K562 (cell line): ENCODE data around the gene CNOT6L. TPM values are rescaled to one million over a fixed set of nuclear protein-coding genes. Genes with fewer than 3 reads are reported as not detected.

Experiments used
- ADNP ChIP-seq: fragments of 200-800 bp; sonication (Bioruptor generic); IDR thresholded peaks from 2 replicates; pipeline ENCODE4 v1.6.1; 2016; ENCODE audit warnings: missing genetic modification characterization, missing compliant biosample characterization
- ELK1 ChIP-seq: sonication (generic); formaldehyde crosslinking; IDR thresholded peaks from 2 replicates; pipeline ENCODE4 v1.8.1; 2022; ENCODE audit warnings: missing genetic modification reagents
- FIP1L1 ChIP-seq: fragments of 200-400 bp; formaldehyde crosslinking; IDR thresholded peaks from 2 replicates; pipeline ENCODE4 v1.6.1; 2018; ENCODE audit warnings: mild to moderate bottlenecking, low read depth, low read length; ENCODE audit not compliant: poor library complexity, severe bottlenecking
- FOXP1 ChIP-seq: sonication (generic); formaldehyde crosslinking; IDR thresholded peaks from 2 replicates; pipeline ENCODE4 v1.8.0; 2022; ENCODE audit warnings: mild to moderate bottlenecking, missing genetic modification reagents
- NFE2L1 ChIP-seq: fragments of 450-650 bp; IDR thresholded peaks from 2 replicates; pipeline ENCODE4 v1.6.1; 2016; ENCODE audit warnings: missing genetic modification characterization, low read depth, mild to moderate bottlenecking, missing compliant biosample characterization, moderate library complexity, borderline replicate concordance
- SMARCE1 ChIP-seq: fragments of 450-650 bp; IDR thresholded peaks from 2 replicates; pipeline ENCODE4 v1.7.1; 2016; ENCODE audit warnings: mild to moderate bottlenecking
- TCF3 ChIP-seq: sonication (generic); formaldehyde crosslinking; IDR thresholded peaks from 2 replicates; pipeline ENCODE4 v1.4.0; 2020; ENCODE audit warnings: mild to moderate bottlenecking, missing genetic modification reagents
- TEAD1 ChIP-seq, 2 experiments: fragments of 450-650 bp in 1 of 2; sonication (generic) in 1 of 2; formaldehyde crosslinking; IDR thresholded peaks; 2 replicates each; pipeline versions ENCODE4 v1.4.0 to v1.8.0; 2020 to 2022; ENCODE audit warnings: mild to moderate bottlenecking in 2 of 2, missing genetic modification reagents in 1 of 2
- TRIM28 ChIP-seq: fragments of 450-650 bp; IDR thresholded peaks from 2 replicates; pipeline ENCODE4 v1.6.1; 2017
- ZC3H11A ChIP-seq: IDR thresholded peaks from 2 replicates; pipeline ENCODE4 v1.6.1; 2012; ENCODE audit warnings: low read depth, low read length, improper control_type of control experiment
- ZC3H4 ChIP-seq: sonication (generic); formaldehyde crosslinking; IDR thresholded peaks from 2 replicates; pipeline ENCODE4 v1.9.0; 2021; ENCODE audit warnings: missing genetic modification reagents, borderline replicate concordance
- ZKSCAN1 ChIP-seq: fragments of 150-350 bp; IDR thresholded peaks from 2 replicates; pipeline ENCODE4 v1.6.1; 2016; ENCODE audit warnings: low read depth, low read length
- ZKSCAN3 ChIP-seq: fragments of 250-450 bp; sonication (Bioruptor Pico); IDR thresholded peaks from 2 replicates; pipeline ENCODE4 v1.4.0; 2020
- polyA plus RNA-seq, 8 experiments: library from polyadenylated mRNA; depleted of rRNA in 4 of 8; stranded (reverse) in 5 of 8; unstranded in 3 of 8; fragments of >200 nt; fragmentation: Nextera tagmentation in 2 of 8; fragmentation: Illumina TruSeq in 1 of 8; extraction: Ambion mirVana in 2 of 8; extraction: Trizol in 1 of 8; gene quantifications; 2 replicates each; pipeline versions ENCODE4 v1.2.1 to v1.2.3, GENCODE V29; 2011 to 2014; ENCODE audit warnings: inconsistent platforms in 1 of 8, missing spikeins in 1 of 8
- total RNA-seq, 7 experiments: library from RNA; depleted of rRNA in 6 of 7; stranded (reverse); fragments of >200 nt in 6 of 7; fragmentation: Illumina TruSeq in 2 of 7; extraction: Trizol in 2 of 7; gene quantifications; 2 replicates each; pipeline versions ENCODE4 v1.2.1 to v1.2.3, GENCODE V29; 2011 to 2021; ENCODE audit warnings: low replicate concordance in 1 of 7
- TF ChIP-seq, protein P1 (sequence below): sonication (generic); formaldehyde crosslinking; IDR thresholded peaks from 2 replicates; pipeline ENCODE4 v1.8.1; 2023; ENCODE audit warnings: mild to moderate bottlenecking, missing genetic modification reagents
- TF ChIP-seq, protein P2 (sequence below): fragments of 250-450 bp; sonication (Bioruptor Pico); IDR thresholded peaks from 2 replicates; pipeline ENCODE4 v1.5.0; 2022; ENCODE audit warnings: mild to moderate bottlenecking
- TF ChIP-seq, protein P3 (sequence below): fragments of 450-650 bp; formaldehyde crosslinking; IDR thresholded peaks from 2 replicates; pipeline ENCODE4 v1.4.0; 2020; ENCODE audit warnings: mild to moderate bottlenecking, mixed read lengths
- TF ChIP-seq, protein P4 (sequence below): fragments of 450-650 bp; formaldehyde crosslinking; IDR thresholded peaks from 2 replicates; pipeline ENCODE4 v1.4.0; 2020; ENCODE audit warnings: mild to moderate bottlenecking, moderate library complexity

Gene CNOT6L
- total and polyA plus RNA-seq, 9 of the 15 experiments (the other 6 are each of a cell fraction or from before 2014, with no cell fraction given) = 3.7 to 27.9 (median 6.5) TPM

DNA sequence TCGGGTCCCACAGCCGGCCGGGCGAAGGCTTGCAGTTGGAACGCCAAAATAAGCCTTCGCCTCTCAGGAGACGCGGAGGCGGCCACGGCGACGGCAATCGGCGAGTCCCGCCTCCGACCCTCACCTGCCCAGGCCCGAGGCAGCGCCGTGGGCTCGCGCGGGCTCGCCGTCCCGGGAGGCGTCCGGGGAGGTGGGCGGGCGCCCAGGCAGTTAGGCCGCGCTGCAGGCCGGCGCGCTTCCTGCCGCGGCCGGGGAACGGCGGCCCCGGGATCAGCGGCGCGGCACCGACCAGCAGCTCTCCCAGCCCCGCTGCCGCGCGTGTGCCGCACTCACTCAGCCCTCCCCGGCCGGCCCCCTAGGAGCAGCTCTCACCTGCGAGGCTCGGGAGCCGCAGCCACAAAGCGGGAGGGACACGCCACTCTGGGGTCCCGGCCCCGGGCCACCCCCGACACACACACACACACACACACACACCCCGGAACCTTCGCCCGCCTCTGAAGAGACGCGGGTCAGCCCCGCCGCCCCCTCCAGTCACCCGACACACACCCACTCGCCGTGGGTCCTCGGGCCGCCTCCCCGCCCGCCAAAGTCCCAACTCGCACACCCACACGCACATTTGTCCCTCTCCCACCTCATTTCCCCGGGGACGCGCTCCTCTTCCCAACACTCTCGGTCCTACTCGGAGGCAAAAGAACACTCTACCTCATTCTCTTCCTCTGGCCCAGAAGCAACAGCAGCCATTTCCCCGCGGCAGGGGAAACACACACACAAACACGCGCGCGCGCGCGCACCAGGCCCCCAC is at the start of gene CNOT6L (continued):
- TF ChIP-seq FIP1L1 (peak; percentile 42), SMARCE1 (0 out of 2 replicates have a peak, but pooled peaks have one; percentile 43), TEAD1 (CRISPR knock-in tag; IDR thresholded peaks at IDR 0.05) (no peak; a peak in 1 of 4 replicates), NFE2L1 (tag) (no peak), FOXP1 (CRISPR knock-in tag) (peak; percentile 45; the same call in 1 of the 2 replicates), ZC3H4 (CRISPR knock-in tag) (peak; percentile 81), TRIM28 (no peak), ELK1 (CRISPR knock-in tag) (no peak), ZKSCAN3 (CRISPR knock-in tag) (no peak), TCF3 (CRISPR knock-in tag) (no peak), ZC3H11A (no peak), ZKSCAN1 (no peak), ADNP (no peak)
- TF ChIP-seq, protein P1, sequence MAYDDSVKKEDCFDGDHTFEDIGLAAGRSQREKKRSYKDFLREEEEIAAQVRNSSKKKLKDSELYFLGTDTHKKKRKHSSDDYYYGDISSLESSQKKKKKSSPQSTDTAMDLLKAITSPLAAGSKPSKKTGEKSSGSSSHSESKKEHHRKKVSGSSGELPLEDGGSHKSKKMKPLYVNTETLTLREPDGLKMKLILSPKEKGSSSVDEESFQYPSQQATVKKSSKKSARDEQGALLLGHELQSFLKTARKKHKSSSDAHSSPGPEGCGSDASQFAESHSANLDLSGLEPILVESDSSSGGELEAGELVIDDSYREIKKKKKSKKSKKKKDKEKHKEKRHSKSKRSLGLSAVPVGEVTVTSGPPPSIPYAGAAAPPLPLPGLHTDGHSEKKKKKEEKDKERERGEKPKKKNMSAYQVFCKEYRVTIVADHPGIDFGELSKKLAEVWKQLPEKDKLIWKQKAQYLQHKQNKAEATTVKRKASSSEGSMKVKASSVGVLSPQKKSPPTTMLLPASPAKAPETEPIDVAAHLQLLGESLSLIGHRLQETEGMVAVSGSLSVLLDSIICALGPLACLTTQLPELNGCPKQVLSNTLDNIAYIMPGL (CRISPR knock-in tag) = no peak
- TF ChIP-seq, protein P2, sequence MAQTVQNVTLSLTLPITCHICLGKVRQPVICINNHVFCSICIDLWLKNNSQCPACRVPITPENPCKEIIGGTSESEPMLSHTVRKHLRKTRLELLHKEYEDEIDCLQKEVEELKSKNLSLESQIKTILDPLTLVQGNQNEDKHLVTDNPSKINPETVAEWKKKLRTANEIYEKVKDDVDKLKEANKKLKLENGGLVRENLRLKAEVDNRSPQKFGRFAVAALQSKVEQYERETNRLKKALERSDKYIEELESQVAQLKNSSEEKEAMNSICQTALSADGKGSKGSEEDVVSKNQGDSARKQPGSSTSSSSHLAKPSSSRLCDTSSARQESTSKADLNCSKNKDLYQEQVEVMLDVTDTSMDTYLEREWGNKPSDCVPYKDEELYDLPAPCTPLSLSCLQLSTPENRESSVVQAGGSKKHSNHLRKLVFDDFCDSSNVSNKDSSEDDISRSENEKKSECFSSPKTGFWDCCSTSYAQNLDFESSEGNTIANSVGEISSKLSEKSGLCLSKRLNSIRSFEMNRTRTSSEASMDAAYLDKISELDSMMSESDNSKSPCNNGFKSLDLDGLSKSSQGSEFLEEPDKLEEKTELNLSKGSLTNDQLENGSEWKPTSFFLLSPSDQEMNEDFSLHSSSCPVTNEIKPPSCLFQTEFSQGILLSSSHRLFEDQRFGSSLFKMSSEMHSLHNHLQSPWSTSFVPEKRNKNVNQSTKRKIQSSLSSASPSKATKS = no peak
- TF ChIP-seq, protein P3, sequence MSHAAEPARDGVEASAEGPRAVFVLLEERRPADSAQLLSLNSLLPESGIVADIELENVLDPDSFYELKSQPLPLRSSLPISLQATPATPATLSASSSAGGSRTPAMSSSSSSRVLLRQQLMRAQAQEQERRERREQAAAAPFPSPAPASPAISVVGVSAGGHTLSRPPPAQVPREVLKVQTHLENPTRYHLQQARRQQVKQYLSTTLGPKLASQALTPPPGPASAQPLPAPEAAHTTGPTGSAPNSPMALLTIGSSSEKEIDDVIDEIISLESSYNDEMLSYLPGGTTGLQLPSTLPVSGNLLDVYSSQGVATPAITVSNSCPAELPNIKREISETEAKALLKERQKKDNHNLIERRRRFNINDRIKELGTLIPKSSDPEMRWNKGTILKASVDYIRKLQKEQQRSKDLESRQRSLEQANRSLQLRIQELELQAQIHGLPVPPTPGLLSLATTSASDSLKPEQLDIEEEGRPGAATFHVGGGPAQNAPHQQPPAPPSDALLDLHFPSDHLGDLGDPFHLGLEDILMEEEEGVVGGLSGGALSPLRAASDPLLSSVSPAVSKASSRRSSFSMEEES = no peak
- TF ChIP-seq, protein P4, sequence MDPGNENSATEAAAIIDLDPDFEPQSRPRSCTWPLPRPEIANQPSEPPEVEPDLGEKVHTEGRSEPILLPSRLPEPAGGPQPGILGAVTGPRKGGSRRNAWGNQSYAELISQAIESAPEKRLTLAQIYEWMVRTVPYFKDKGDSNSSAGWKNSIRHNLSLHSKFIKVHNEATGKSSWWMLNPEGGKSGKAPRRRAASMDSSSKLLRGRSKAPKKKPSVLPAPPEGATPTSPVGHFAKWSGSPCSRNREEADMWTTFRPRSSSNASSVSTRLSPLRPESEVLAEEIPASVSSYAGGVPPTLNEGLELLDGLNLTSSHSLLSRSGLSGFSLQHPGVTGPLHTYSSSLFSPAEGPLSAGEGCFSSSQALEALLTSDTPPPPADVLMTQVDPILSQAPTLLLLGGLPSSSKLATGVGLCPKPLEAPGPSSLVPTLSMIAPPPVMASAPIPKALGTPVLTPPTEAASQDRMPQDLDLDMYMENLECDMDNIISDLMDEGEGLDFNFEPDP (CRISPR knock-in tag) = no peak
